ENCODE data around the gene FOXC1. TPM values are rescaled to one million over a fixed set of nuclear protein-coding genes. Genes with fewer than 3 reads are reported as not detected.

The FOXC1 gene
- total RNA-seq, 1 donor from 2014 or later: 2.9 TPM

- Histone ChIP-seq H3K4me3 (ENCODE audit: insufficient read depth, low read depth, low read length) (no peak overlapping the region), H3K4me2 (ENCODE audit: low read length) (no peak overlapping the region), H4K20me1 (ENCODE audit: insufficient read depth, low read length) (no peaks in the 10 kb centered on the region), H3K36me3 (ENCODE audit: insufficient read depth, low read length) (no peaks in the 10 kb centered on the region), H2AFZ (ENCODE audit: low read depth, low read length) (no peak overlapping the region), H3K27me3 (ENCODE audit: insufficient read depth, low read length) (peaks cover 3% of the 10 kb centered on the region), H3K27ac (ENCODE audit: low read depth, low read length) (no peak overlapping the region), H3K9me3 (ENCODE audit: insufficient read depth, low read depth, low read length) (no peaks in the 10 kb centered on the region), H3K79me2 (ENCODE audit: insufficient read depth, low read length) (no peaks in the 10 kb centered on the region), H3K9ac (ENCODE audit: low read length) (no peak overlapping the region), H3K4me1 (ENCODE audit: insufficient read depth, low read length) (no peaks in the 10 kb centered on the region)
- H3K36me3 Mint-ChIP-seq (ENCODE audit: low read depth, unreplicated experiment): no peaks in the 10 kb centered on the region
- H3K9me3 Mint-ChIP-seq (ENCODE audit: unreplicated experiment): peaks cover 4% of the 10 kb centered on the region
- H3K4me1 Mint-ChIP-seq (ENCODE audit: low read depth, unreplicated experiment): peaks cover 2% of the 10 kb centered on the region
- peaks cover 30% of the 10 kb centered on the region for H3K27me3 Mint-ChIP-seq (ENCODE audit: low read depth, unreplicated experiment)
- no peak overlapping the region for H3K27ac Mint-ChIP-seq (ENCODE audit: unreplicated experiment)
- TF ChIP-seq EZH2 (IDR thresholded peaks at IDR 0.05; ENCODE audit: insufficient read depth, low read length): no peak
- TF ChIP-seq CTCF (IDR thresholded peaks at IDR 0.05; ENCODE audit: insufficient read depth, low read depth, low read length): no peak
- H3K4me3 Mint-ChIP-seq (ENCODE audit: unreplicated experiment): no peak overlapping the region
- FAIRE-seq (no peak), DNase-seq (ENCODE audit: low read depth) (no peak)
These were observed 24.6 kb upstream of the FOXC1 start for GRCh38 chr6:1584996-1585668.

GRCh38 chr6:1585669-1586049, 24.1 kb upstream of the FOXC1 start:
- Histone ChIP-seq H3K4me1 (ENCODE audit: insufficient read depth, low read length) (no peaks in the 10 kb centered on the region), H3K4me3 (ENCODE audit: insufficient read depth, low read depth, low read length) (no peak overlapping the region), H2AFZ (ENCODE audit: low read depth, low read length) (no peak overlapping the region), H3K9ac (ENCODE audit: low read length) (no peak overlapping the region), H3K4me2 (ENCODE audit: low read length) (no peak overlapping the region), H3K36me3 (ENCODE audit: insufficient read depth, low read length) (no peaks in the 10 kb centered on the region), H3K9me3 (ENCODE audit: insufficient read depth, low read depth, low read length) (no peaks in the 10 kb centered on the region), H3K27ac (ENCODE audit: low read depth, low read length) (no peak overlapping the region), H3K27me3 (ENCODE audit: insufficient read depth, low read length) (peaks cover 3% of the 10 kb centered on the region), H3K79me2 (ENCODE audit: insufficient read depth, low read length) (no peaks in the 10 kb centered on the region), H4K20me1 (ENCODE audit: insufficient read depth, low read length) (no peaks in the 10 kb centered on the region)
- no peak for DNase-seq (ENCODE audit: low read depth)
- Mint-ChIP-seq H3K4me3 (ENCODE audit: unreplicated experiment) (no peak overlapping the region), H3K27ac (ENCODE audit: unreplicated experiment) (no peak overlapping the region), H3K4me1 (ENCODE audit: low read depth, unreplicated experiment) (no peaks in the 10 kb centered on the region), H3K9me3 (ENCODE audit: unreplicated experiment) (peaks cover 4% of the 10 kb centered on the region), H3K36me3 (ENCODE audit: low read depth, unreplicated experiment) (no peaks in the 10 kb centered on the region), H3K27me3 (ENCODE audit: low read depth, unreplicated experiment) (peaks cover 26% of the 10 kb centered on the region)
- no peak for TF ChIP-seq EZH2 (IDR thresholded peaks at IDR 0.05; ENCODE audit: insufficient read depth, low read length)
- TF ChIP-seq CTCF (IDR thresholded peaks at IDR 0.05; ENCODE audit: insufficient read depth, low read depth, low read length): no peak
- FAIRE-seq: no peak

GRCh38 chr6:1586256-1586655, 23.5 kb upstream of the FOXC1 start:
- peaks cover 3% of the 10 kb centered on the region for H3K27me3 ChIP-seq (ENCODE audit: insufficient read depth, low read length)
- H3K9ac ChIP-seq (ENCODE audit: low read length): no peak overlapping the region
- H3K27ac ChIP-seq (ENCODE audit: low read depth, low read length): no peak overlapping the region
- H3K4me1 ChIP-seq (ENCODE audit: insufficient read depth, low read length): no peaks in the 10 kb centered on the region
- DNase-seq (ENCODE audit: low read depth) (no peak), FAIRE-seq (no peak)
- Mint-ChIP-seq H3K27me3 (ENCODE audit: low read depth, unreplicated experiment) (peaks cover 26% of the 10 kb centered on the region), H3K27ac (ENCODE audit: unreplicated experiment) (no peak overlapping the region), H3K4me3 (ENCODE audit: unreplicated experiment) (no peak overlapping the region), H3K9me3 (ENCODE audit: unreplicated experiment) (peaks cover 4% of the 10 kb centered on the region), H3K4me1 (ENCODE audit: low read depth, unreplicated experiment) (no peaks in the 10 kb centered on the region), H3K36me3 (ENCODE audit: low read depth, unreplicated experiment) (no peaks in the 10 kb centered on the region)
- TF ChIP-seq CTCF (IDR thresholded peaks at IDR 0.05; ENCODE audit: insufficient read depth, low read depth, low read length) (no peak), EZH2 (IDR thresholded peaks at IDR 0.05; ENCODE audit: insufficient read depth, low read length) (no peak)
- H3K4me3 ChIP-seq (ENCODE audit: insufficient read depth, low read depth, low read length): no peak overlapping the region
- H4K20me1 ChIP-seq (ENCODE audit: insufficient read depth, low read length): no peaks in the 10 kb centered on the region
- H3K36me3 ChIP-seq (ENCODE audit: insufficient read depth, low read length): no peaks in the 10 kb centered on the region
- no peaks in the 10 kb centered on the region for H3K9me3 ChIP-seq (ENCODE audit: insufficient read depth, low read depth, low read length)
- no peaks in the 10 kb centered on the region for H3K79me2 ChIP-seq (ENCODE audit: insufficient read depth, low read length)
- H3K4me2 ChIP-seq (ENCODE audit: low read length): no peak overlapping the region
- H2AFZ ChIP-seq (ENCODE audit: low read depth, low read length): no peak overlapping the region
